HG03378 (cell line): ENCODE measurements around the gene RTKN2.

Source experiments
- ATAC-seq: cut with Tn5 transposase; IDR thresholded peaks from one replicate; pipeline ENCODE4 v1.9.1; 2021; ENCODE audit warnings: mild to moderate bottlenecking, moderate library complexity; ENCODE audit not compliant: unreplicated experiment

Gene RTKN2

DNA sequence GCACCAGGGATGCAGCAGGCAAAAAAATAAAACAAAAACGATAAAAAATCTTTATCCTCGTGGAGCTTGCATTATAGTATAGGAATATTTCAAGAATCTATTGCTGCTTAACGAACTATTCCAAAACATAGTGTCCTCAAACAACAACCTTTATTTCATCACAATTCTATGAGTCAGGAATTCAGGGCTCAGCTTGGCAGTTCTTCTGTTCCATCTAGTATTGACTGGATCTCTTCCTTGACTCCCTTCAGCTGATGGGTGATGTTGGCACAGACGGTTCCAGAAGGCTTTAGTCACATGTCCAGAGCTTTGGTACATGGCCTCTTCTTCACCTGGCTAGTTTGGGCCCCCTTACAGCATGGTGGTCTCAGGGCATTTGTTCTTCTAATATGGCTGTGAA, 88.0 kb downstream of the RTKN2 start:
- ATAC-seq = no peak

GRCh38 chr10:62178568-62178967, 90.1 kb downstream of the RTKN2 start:
- ATAC-seq = no peak

- ATAC-seq = no peak
Measured at GRCh38 chr10:62177111-62177510, 91.5 kb downstream of the RTKN2 start.

GRCh38 chr10:62175251-62175650, 93.4 kb downstream of the RTKN2 start:
- ATAC-seq = no peak

GRCh38 chr10:62172465-62172864, 96.2 kb downstream of the RTKN2 start:
- no peak for ATAC-seq

DNA sequence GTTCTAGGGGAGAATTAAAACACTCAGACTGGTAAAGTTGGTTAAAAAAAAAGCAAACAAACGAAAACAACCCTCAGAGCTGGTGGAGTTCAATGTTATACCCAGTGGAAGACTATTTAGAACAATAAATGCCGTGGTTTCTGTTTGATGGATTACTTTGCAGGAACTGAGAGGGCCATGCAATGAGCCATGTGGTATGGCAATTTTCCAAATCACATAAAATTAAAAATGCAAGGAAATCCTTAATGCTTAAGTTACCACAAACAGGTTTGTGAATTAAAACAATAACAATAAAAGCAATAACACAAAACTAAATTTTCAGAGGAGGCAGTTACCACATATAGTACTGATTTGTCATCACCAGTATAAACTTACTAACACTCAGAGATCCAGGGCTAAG, 96.9 kb downstream of the RTKN2 start:
- ATAC-seq = no peak

- ATAC-seq = no peak
Measured at GRCh38 chr10:62170732-62171131, 97.9 kb downstream of the RTKN2 start.

- peak; percentile 100 for ATAC-seq
Measured at GRCh38 chr10:62166331-62167131, 102.1 kb downstream of the RTKN2 start.

DNA sequence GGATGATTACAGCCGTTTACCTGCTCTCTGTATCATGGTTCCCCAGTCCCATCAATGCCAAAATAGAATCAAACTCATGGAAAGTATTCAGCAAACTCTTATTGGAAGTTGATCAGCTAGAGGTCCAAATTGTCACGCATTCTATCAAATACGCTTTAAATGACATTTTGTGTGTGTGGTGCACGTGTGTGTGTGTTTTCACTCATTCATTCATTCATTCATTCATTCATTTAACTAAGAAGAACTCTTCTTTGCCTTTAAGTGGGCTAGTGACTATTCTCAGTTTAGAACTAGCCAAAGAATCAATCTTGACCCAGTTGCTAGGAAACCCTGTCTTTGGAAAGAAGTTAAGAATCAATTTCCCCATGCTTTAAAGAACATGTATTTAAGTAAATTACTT, 102.8 kb downstream of the RTKN2 start:
- no peak for ATAC-seq

DNA sequence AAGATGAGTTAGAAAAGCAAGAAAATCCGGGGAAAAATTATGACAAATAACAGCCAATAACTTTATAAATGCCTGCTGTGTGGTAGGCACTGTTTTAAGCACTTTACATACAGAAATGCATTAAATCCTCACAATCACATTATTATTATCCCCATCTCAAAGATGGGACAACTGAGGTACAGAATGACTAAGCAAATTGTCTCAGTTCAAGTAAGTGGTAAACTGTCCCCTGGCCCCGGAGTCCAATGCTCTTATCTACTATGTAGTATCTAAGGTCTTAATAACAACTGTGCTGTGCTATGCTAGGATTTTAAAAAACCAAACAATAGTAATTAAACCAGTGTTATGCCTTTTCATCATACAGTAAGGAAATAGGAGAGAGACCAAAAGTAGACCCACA, 105.6 kb downstream of the RTKN2 start:
- no peak for ATAC-seq

DNA sequence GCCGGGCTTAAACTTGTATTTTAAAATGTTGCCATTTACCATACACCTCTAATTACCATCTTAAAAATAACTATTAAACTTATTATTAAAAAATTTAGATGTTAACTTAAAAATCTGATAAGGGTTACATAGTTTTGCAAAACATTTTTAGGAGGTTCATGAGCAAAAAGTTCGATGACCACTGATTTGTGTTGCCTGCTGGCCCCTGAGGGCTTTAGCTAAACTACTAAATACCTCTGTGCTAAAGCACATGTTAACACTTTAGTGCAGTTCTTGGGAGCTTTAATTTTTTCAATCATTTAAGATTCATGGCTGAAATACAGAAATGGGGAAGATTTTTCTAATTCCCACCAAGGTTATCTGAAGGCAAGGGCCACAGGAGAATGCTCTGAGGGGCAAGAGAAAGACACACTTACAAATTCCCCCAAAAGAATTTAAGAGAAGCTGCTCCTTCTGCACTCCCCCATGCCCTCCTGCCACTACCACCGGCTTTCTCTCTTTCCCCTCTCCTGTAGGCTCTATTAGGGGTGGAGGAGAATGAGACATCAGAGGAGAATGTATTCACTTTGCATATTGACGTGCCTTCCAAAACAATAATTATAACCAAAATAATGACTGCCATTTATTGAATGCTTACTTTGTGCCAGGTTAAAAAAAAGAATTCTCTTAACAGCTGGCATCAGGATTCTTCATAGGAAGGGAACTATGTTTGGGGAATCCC, 106.2 kb downstream of the RTKN2 start:
- no peak for ATAC-seq

DNA sequence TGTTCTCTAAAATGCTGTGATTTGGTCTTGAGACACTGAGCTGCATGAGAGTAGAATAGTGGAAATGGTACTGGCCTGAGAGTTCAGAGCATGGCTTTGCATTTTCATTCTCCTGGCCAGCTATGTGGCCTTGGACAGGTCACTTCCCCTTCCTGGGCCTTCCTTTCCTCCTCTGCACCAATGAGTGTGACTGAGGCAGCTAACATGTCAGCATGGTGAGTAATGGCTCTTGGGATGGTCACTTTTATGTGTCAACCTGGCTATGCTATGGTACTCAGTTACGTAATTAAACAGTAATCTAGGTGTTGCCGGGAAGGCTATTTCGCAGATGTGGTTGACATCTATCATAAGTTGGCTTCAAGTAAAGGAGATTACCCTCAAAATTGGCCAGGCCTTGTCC, 109.3 kb downstream of the RTKN2 start:
- no peak for ATAC-seq

DNA sequence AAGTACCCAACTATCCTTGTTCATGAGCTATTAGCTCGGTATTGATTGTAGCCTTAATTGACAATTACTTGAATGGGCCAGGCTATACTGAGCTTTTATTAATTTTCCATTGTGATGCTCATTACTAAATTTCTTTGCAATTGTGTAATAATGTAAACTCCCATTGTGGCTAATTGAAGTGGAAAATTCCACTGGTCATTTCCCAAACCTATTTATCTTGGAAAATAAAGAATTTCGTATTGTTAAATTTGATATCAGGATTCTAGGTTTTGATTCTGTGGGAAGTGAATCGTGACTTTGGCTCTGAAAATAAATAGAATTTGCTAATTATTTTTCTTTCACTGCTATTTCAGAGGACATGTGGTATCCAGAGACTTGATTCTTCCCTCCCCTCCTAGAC, 111.0 kb downstream of the RTKN2 start:
- ATAC-seq = no peak

DNA sequence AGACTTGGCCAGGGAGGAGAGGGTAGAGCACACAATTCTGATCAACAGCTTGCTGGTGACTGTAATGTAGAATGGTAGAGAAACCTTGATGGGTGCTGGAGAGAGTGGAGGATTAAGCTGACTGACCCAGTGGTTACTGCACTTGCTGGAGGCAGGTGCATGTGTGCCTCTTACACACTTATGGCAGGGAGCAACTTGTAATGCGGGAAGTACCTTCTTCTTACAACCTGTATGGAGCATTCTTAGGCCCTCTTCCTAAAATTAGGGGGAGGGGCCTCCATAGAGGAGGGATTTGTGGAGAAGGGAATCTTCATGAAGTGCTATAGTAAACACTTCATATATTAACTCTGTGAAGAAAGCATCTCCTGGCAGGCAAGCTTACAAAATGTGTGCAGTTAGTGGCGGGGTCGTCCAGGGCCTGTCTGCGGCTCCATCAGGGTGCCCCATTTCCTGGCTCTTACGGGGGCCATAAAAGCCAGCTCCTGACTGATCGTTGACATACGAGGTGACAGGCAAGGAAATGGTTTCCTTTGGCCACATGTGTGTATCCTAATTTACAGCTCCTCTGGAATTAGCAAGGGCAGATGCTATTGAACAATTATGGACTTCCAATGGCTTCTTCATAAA, 113.5 kb downstream of the RTKN2 start:
- no peak for ATAC-seq

DNA sequence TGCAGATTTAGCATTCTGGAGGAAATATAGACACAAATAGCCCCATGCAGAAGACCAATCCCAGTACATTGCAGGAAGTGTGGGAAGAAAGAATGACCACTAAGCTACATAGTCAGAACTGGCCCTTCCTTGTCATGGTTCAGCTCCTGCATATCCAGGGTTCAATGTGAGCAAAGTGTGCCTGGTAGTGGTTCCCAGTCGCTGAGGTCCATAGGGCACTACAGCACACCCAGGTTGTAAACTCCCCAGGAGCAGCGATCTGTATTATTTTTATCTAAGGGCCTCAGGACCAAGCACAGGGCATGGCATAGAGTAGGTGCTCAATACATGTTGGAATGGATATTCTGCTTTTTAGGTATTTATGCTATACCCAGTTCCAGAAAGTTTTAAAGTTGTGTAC, 114.4 kb downstream of the RTKN2 start:
- ATAC-seq = no peak

- no peak for ATAC-seq
Measured at GRCh38 chr10:62153191-62153590, 115.5 kb downstream of the RTKN2 start.

- no peak for ATAC-seq
Measured at GRCh38 chr10:62149621-62150020, 119.0 kb downstream of the RTKN2 start.

- ATAC-seq = no peak
Measured at GRCh38 chr10:62148155-62148554, 120.5 kb downstream of the RTKN2 start.

DNA sequence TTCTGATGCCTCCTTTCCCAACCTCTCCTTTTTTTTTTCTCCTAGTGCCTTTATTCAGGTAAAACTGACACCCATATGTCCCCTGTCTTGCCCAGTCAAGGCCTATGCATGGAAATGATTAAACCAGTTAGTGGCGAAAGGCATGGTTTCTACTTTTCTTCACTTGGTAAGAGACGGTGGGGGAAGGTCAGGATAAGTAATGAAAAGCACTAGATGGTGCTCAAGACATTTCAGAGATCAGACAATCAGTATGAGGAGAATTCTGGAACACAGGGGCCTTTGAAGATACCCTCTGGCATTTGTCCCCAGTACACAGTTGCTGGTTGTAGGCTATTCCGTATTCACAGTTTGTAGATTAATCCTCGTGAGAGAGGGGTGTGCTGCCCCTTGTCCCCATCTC, 121.2 kb downstream of the RTKN2 start:
- no peak for ATAC-seq

- ATAC-seq = no peak
Measured at GRCh38 chr10:62136931-62137330, 131.7 kb downstream of the RTKN2 start.

GRCh38 chr10:62133618-62134017, 135.0 kb downstream of the RTKN2 start:
- peak; percentile 93 for ATAC-seq
